Activated gamma-delta T cell treated with Interleukin-2 at 50 U/mL for 16 hours (primary cell): ENCODE results near the gene CADM2.

ENCODE experiments used
- DNase-seq: peaks from one replicate; pipeline ENCODE4 v3.0.0-alpha.2; 2020

CADM2 gene

GRCh38 chr3:85342915-85343314, 384.1 kb downstream of the CADM2 start:
- DNase-seq: no peak

- no peak for DNase-seq
Measured at GRCh38 chr3:85355572-85355971, 396.8 kb downstream of the CADM2 start.

- no peak for DNase-seq
Measured at GRCh38 chr3:85360742-85361387, 402.1 kb downstream of the CADM2 start.

- no peak for DNase-seq
Measured at GRCh38 chr3:85364296-85364909, 405.6 kb downstream of the CADM2 start.

GRCh38 chr3:85370341-85370740, 411.6 kb downstream of the CADM2 start:
- DNase-seq: no peak

- DNase-seq: no peak
Measured at GRCh38 chr3:85376131-85376530, 417.3 kb downstream of the CADM2 start.

- DNase-seq: no peak
Measured at GRCh38 chr3:85377115-85377514, 418.3 kb downstream of the CADM2 start.

- DNase-seq: no peak
Measured at GRCh38 chr3:85384372-85384771, 425.6 kb downstream of the CADM2 start.

GRCh38 chr3:85387913-85388505, 429.2 kb downstream of the CADM2 start:
- no peak for DNase-seq

GRCh38 chr3:85394424-85394823, 435.6 kb downstream of the CADM2 start:
- DNase-seq: no peak

GRCh38 chr3:85397434-85397833, 438.6 kb downstream of the CADM2 start:
- no peak for DNase-seq

GRCh38 chr3:85426121-85426520, 467.3 kb downstream of the CADM2 start:
- no peak for DNase-seq

- no peak for DNase-seq
Measured at GRCh38 chr3:85427467-85427866, 468.7 kb downstream of the CADM2 start.

GRCh38 chr3:85432081-85432480, 473.3 kb downstream of the CADM2 start:
- no peak for DNase-seq

GRCh38 chr3:85433319-85433718, 474.5 kb downstream of the CADM2 start:
- DNase-seq: no peak

- no peak for DNase-seq
Measured at GRCh38 chr3:85455561-85456200, 496.9 kb downstream of the CADM2 start.

- DNase-seq: no peak
Measured at GRCh38 chr3:85474241-85474640, 515.5 kb downstream of the CADM2 start.

- no peak for DNase-seq
Measured at GRCh38 chr3:85475346-85475745, 516.6 kb downstream of the CADM2 start.

- no peak for DNase-seq
Measured at GRCh38 chr3:85476891-85477495, 518.2 kb downstream of the CADM2 start.

GRCh38 chr3:85481411-85482212, 522.8 kb downstream of the CADM2 start:
- DNase-seq: no peak

GRCh38 chr3:85482213-85482490, 523.4 kb downstream of the CADM2 start:
- DNase-seq: no peak

- DNase-seq: no peak
Measured at GRCh38 chr3:85483986-85484385, 525.2 kb downstream of the CADM2 start.

- DNase-seq: no peak
Measured at GRCh38 chr3:85487375-85487774, 528.6 kb downstream of the CADM2 start.
